ENCODE data around the gene KIFBP.
"Not testable (repeated sequence)": the region's sequence is repeated elsewhere in the genome, so short reads cannot be mapped to it uniquely, and the experiment has no call there.

KIFBP gene

DNA sequence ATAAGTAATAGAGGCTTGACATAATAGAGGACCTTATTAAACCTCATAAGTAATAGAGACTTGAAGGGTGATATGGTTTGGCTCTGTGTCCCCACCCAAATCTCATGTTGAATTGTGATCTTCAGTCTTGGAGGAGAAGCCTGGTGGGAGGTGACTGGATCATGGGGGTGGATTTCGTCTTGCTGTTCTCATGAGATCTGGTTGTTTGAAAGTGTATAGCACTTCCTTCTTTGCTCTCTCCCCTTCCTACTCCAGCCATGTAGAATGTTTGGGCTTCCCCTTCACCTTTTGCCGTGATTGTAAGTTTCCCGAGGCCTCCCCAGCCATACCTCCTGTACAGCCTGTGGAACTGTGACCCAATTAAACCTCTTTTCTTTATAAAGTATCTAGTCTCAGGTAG, 8.6 kb downstream of the KIFBP start:
- no peak for DNase-seq (ENCODE audit: low read depth in 1 of 2, low spot score in 1 of 2)

DNA sequence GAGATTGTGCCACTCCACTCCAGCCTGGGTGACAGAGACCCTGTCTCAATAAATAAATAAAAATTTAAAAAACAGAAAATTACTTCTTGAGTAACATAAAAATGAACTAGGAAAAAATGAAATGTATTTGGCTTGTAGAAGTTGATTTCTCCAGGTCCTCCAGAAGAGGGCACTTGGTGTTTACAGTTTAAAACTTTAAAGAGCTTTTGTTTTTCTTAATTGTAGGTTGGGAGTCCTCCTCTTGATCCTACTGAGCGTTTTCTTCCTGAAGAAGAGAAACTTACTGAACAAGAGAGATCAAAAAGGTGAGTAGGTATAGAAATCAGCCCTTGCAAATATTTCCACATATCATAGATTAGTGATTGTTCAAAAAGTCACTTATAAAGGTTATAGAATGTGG, 16.2 kb downstream of the KIFBP start:
- no peak for DNase-seq (ENCODE audit: low read depth in 1 of 2, low spot score in 1 of 2)

DNA sequence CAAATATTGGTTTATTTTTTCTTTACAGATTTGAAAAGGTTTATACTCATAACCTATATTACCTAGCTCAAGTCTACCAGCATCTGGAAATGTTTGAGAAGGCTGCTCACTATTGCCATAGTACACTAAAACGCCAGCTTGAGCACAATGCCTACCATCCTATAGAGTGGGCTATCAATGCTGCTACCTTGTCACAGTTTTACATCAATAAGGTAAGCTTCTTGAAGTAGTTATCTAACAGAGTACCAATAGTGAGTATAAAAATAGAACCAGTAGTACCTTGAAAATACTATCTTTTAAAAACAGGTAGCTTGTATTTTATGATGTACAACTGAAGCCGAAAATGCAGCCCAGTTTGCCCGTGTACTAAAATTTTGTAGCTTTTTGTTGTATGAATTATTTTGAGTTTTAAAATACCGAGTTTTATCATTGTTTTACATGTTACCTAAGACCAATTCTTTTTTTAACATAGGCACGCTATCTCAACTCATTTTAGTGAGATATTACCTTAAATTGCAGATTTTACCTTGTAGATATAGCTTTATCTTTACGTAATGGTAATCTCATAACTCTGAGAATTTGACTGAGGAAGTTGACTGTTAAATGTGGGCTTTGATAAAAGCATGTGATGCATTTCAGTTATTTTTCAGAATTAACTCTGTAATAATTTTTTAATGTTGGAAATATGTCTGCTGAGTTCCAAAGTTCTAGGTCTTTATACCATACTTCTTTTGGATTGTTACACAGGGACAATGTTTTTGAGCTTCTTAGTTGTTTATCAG, 17.3 kb downstream of the KIFBP start:
- no peak for DNase-seq (ENCODE audit: low read depth in 1 of 2, low spot score in 1 of 2)

DNA sequence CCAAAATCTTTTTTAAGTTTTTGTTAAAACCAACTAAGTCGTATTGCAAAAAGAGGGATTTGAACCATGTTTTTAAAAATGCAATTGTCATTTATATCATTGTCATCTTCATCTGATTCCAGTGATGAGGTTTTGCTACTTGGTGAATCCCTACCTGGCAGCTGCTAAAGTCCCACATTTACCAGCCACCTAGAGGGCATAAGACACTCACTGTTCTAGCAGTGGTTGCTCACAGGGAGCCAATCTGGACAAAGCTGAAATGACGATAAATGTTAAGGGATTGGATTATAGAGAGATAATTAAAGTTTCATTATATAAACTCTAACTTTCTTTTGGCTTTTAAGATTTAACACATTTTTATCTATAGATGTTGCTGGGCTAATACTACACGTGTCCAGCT, 18.7 kb downstream of the KIFBP start:
- DNase-seq (ENCODE audit: low read depth in 1 of 2, low spot score in 1 of 2), result no peak

- DNase-seq (ENCODE audit: low read depth in 1 of 2, low spot score in 1 of 2), result no peak
These were observed 20.8 kb downstream of the KIFBP start for GRCh38 chr10:69009360-69009759.

- no peak for DNase-seq (ENCODE audit: low read depth in 1 of 2, low spot score in 1 of 2)
These were observed 21.6 kb downstream of the KIFBP start for GRCh38 chr10:69010151-69010640.

GRCh38 chr10:69012778-69013177, 24.2 kb downstream of the KIFBP start:
- not testable (repeated sequence) for DNase-seq (ENCODE audit: low read depth in 1 of 2, low spot score in 1 of 2)

- no peak for DNase-seq (ENCODE audit: low read depth in 1 of 2, low spot score in 1 of 2)
These were observed 25.6 kb downstream of the KIFBP start for GRCh38 chr10:69014171-69014570.

DNA sequence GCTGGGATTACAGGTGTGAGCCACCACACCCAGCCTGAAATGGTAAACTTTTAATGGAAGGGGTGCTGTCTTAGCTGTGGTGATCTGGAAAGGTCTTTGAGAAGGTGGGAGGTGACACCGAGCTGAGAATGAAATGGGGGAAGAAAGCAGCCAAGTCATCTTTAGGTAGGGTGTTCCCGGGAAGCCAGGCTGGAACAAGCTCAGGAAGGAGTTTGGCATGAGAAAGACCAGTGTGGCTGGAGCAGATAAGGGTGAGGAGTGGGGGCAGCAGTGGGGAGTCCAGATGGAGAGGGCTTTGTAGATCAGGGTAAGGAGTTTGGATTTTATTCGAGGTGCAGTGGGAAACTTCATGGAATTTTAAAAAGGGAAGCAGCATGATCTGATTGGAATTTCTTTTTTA, 30.0 kb downstream of the KIFBP start:
- DNase-seq (ENCODE audit: low read depth in 1 of 2, low spot score in 1 of 2), result no peak

DNA sequence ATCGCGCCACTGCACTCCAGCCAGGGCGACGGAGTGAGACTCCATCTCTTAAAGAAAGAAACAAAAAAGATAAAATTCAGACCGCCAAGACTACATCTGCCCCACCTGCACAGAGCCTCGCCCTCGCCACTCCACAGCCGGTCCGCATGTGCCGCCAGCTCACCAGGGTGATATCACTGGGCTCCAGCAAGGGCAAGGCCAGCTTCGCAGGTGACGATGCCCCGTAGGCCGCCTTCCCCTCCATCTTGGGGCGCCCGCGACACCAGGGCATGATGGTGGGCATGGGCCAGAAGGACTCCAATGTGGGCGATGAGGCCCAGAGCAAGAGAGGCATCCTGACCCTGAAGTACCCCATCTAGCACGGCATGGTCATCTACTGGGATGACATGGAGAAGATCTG, 34.0 kb downstream of the KIFBP start:
- DNase-seq (ENCODE audit: low read depth in 1 of 2, low spot score in 1 of 2), result no peak

- no peak for DNase-seq (ENCODE audit: low read depth in 1 of 2, low spot score in 1 of 2)
These were observed 36.8 kb downstream of the KIFBP start for GRCh38 chr10:69025370-69025896.

DNA sequence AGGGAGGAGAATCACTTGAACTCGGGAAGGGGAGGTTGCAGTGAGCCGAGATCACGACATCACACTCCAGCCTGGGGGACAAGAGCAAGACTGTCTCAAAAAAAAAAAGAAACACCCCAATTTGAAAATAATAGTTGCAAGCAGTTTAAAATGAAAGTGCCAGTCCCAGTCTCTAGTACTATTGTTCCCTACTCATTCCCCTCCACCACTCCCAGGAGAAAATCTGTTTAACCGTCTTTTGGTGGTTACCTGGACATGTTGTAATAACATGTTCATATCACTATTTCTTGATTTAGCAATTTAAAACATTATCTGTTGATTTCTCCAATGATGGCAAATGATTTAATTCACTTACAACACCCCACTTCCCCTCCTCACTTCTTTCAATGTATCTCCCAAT, 44.7 kb downstream of the KIFBP start:
- no peak for DNase-seq (ENCODE audit: low read depth in 1 of 2, low spot score in 1 of 2)

- DNase-seq (ENCODE audit: low read depth in 1 of 2, low spot score in 1 of 2), result no peak
These were observed 48.9 kb downstream of the KIFBP start for GRCh38 chr10:69037489-69037888.

- not testable (repeated sequence) for DNase-seq (ENCODE audit: low read depth in 1 of 2, low spot score in 1 of 2)
These were observed 52.3 kb downstream of the KIFBP start for GRCh38 chr10:69040904-69041303.

DNA sequence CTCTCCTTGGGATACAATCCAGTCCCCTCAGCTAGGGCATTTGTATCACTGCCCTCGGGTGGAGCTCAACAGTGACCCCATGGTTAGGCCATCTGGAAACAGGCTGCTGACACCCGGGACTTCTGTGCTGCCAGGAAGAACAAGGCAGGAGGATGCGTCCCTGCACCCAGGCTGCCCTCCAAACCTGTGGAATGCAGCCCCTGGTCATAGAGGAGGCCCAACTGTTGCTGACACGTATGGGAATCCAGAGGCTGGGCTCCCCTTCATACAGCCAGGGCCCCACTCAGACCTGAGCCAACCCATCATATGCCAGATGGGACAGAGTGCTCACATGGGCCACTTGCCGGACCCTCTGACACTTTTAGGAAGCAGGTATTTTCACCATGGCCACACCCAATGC, 53.8 kb downstream of the KIFBP start:
- no peak for DNase-seq (ENCODE audit: low read depth in 1 of 2, low spot score in 1 of 2)

DNA sequence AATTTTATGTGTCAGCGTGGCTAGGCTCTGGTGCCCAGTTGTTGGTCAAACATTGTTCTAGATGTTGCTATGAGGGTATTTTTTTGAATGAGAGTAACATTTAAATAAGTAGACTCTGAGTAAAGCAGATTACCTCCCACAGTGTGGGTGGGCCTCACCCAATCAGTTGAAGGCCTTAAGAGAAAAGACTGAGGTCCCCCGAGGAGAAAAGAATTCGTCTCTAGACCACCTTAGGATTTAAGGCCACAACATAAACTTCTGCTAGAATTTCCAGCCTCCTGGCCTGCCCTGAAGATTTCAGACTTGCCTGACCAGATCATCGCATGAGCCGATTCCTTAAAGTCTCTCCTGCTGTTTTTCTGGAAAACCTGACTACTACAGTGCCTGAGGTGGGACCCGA, 54.2 kb downstream of the KIFBP start:
- no peak for DNase-seq (ENCODE audit: low read depth in 1 of 2, low spot score in 1 of 2)

- DNase-seq (ENCODE audit: low read depth in 1 of 2, low spot score in 1 of 2), result no peak
These were observed 55.4 kb downstream of the KIFBP start for GRCh38 chr10:69043931-69044531.

GRCh38 chr10:69044546-69044945, 55.9 kb downstream of the KIFBP start:
- no peak for DNase-seq (ENCODE audit: low read depth in 1 of 2, low spot score in 1 of 2)

DNA sequence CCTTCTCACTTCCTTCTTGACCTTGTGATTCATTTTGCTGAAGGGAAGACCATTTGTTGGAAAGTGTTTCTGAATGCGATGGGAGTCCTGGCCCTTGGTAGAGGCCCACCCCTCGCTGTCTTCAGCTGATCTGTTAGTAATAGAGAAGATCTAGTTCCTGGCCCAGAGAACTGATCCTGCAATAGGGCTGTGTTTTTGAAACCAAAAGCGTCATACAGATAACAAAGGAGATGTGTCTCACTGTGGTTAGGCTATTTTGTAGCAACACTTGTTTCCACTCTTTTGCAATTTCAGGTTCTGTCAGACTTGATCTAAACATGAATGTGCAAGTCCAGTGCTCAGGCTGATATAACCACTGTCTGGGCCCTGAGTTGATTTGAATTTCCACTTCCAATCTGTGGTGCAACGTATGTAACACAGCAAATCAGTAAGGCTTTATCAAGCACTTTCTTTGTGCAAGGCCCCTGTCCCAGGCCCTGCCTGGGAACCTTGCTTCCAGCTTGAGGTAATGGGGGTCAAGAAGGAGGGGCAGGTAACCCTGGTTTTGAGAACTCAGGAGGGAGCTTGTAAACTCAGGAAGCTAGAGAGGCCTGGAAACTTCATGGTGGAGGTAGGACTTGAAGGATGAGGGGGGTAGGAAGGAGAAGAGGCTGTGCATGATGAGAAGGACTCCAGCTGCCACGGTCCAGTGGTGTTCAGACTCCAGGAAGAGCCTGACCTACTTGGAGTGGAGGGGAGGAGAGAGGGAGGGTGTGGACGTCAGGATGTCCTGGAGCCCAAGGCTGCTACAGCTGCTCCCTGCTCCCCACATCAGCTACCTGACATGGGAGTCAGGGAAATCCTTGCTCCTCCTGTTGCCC, 57.1 kb downstream of the KIFBP start:
- DNase-seq (ENCODE audit: low read depth in 1 of 2, low spot score in 1 of 2), result peak in 1 of 2 donors; percentile 30

DNA sequence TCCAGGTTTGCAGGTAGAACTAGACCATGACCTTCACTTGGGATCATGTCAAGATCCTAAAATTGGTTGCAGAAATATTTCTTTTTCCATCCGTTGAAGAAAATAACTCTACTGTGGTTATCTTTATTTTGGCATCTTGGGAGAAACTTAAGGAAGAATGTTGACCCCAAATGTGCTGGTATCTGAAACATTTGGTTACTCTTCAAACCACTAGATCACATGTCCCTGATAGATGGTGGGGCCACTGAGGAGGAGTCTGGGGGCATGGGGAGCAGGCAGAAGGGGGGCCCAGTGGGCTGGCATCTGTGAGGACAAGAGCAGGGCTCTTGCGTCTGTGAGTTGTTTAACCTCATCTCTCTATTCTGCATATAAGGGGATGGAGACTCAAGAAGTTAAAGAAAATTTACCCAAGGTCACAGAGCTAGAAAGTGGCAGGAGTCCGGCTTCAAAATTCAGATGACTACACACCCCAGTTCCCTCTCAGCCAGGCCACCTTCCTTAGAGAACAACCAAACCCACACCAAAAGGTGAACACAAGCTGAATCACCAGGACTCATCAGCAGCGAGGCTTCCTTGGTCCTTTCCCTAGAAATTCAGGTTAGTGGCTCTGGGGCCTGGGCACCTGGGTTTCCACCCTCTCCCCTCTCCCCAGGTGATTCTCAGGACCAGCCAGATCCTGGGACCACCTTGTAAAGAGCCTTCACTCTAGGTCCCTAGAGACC, 58.7 kb downstream of the KIFBP start:
- no peak for DNase-seq (ENCODE audit: low read depth in 1 of 2, low spot score in 1 of 2)

DNA sequence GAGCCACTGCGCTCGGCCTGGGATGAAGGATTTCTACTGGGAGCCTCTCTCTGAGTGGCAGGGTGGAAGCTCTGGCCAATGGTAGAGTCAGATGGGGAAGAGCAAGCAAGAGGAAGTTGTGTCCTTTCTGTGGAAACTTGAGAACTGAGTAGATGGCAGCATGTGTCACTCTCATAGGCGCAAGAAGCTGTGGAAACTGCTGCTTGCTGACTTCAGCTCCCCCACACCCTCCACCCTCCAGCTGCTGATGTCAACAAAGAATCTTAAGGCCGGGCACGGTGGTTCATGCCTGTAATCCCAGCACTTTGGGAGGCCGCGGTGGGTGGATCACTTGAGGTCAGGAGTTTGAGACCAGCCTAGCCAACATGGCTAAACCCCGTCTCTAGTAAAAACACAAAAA, 59.5 kb downstream of the KIFBP start:
- DNase-seq (ENCODE audit: low read depth in 1 of 2, low spot score in 1 of 2), result no peak
